ENCODE results near the gene GPR137B. TPM values are rescaled to one million over a fixed set of nuclear protein-coding genes. Genes with fewer than 3 reads are reported as not detected.

Gene GPR137B
- total RNA-seq, 1 experiment from 2014 or later, result 5.3 TPM

- no peak for DNase-seq (ENCODE audit: low spot score)
Observed at GRCh38 chr1:236258114-236258622, 115.8 kb downstream of the GPR137B start.

Other genes starting within 250 kb of the GPR137B start
- not detected in 2 replicates for gene NID1, start 77.4 kb upstream of the GPR137B start, total RNA-seq (2014; rRNA removed; shearing (Covaris generic))
- gene ERO1B, start 139.4 kb downstream of the GPR137B start, total RNA-seq (2014; rRNA removed; shearing (Covaris generic)), result not detected in 2 replicates

Measured in HT-29 (cell line).